D721Med (cell line): ENCODE results near the gene SCAP.
A peak's percentile ranks its signal among the peaks of the same experiment; 100 is the strongest.

Experiments
- DNase-seq: peaks from one replicate; pipeline ENCODE4 v3.0.0; 2011; ENCODE audit warnings: low spot score; ENCODE audit not compliant: insufficient read length
- FAIRE-seq: peaks from 2 replicates; lab custom pipeline; 2011; peaks lifted over from hg19 to GRCh38; lab: Jason Lieb, UNC
- CTCF ChIP-seq: IDR thresholded peaks from 2 replicates; pipeline ENCODE4 v1.5.1; 2012; ENCODE audit warnings: mild to moderate bottlenecking, control low read depth; ENCODE audit not compliant: insufficient read depth; ENCODE audit errors: missing control alignments

SCAP gene

GRCh38 chr3:47380601-47381316 lies 95.0 kb downstream of the SCAP start, which contains the start of gene PTPN23:
TSS of gene PTPN23 (plus strand) at chr3:47381021. CDS start at chr3:47381097, 76 bp downstream.
- FAIRE-seq (no peak), DNase-seq (peak; percentile 97)
- TF ChIP-seq CTCF, result no peak

- no peak for TF ChIP-seq CTCF
- DNase-seq (no peak), FAIRE-seq (no peak)
These were observed 95.6 kb downstream of the SCAP start for GRCh38 chr3:47380026-47380600.

- TF ChIP-seq CTCF, result no peak
- no peak for DNase-seq
- no peak for FAIRE-seq
These were observed 96.3 kb downstream of the SCAP start for GRCh38 chr3:47379411-47379899.

- TF ChIP-seq CTCF, result no peak
- FAIRE-seq, result no peak
- no peak for DNase-seq
These were observed 96.9 kb downstream of the SCAP start for GRCh38 chr3:47378869-47379268.

- TF ChIP-seq CTCF, result no peak
- FAIRE-seq (no peak), DNase-seq (no peak)
These were observed 98.6 kb downstream of the SCAP start for GRCh38 chr3:47377186-47377585.

GRCh38 chr3:47376393-47376792 lies 99.3 kb downstream of the SCAP start:
- FAIRE-seq (no peak), DNase-seq (no peak)
- no peak for TF ChIP-seq CTCF

GRCh38 chr3:47374587-47374986 lies 101.2 kb downstream of the SCAP start:
- TF ChIP-seq CTCF, result no peak
- DNase-seq (no peak), FAIRE-seq (no peak)
